DMS 273 treated with DMSO at 0.1 percent for 48 hours (cell line): Measurements from ENCODE around the gene EN2.

Source experiments
- DNase-seq: peaks from one replicate; lab custom pipeline; 2025; lab: John Stamatoyannopoulos, UW

The EN2 gene

DNA sequence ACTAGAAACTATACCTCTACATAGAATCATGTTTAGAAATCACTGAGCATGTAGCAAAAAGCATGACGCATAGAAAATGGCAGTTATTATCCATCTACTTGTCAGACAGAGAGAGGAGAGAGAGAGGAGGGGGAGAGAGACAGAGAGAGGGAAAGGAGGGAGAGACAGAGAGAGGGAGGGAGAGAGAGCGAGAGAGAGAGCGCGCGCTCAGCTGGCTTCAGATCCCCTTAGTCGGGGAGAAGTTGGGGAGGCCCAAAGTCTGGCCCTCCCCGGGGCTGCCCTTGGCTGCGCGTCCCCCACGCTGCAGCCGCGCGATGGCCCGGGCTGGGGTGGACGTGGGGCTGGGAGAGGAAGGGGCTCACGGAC lies 51.4 kb downstream of the EN2 start:
- DNase-seq: no peak

DNA sequence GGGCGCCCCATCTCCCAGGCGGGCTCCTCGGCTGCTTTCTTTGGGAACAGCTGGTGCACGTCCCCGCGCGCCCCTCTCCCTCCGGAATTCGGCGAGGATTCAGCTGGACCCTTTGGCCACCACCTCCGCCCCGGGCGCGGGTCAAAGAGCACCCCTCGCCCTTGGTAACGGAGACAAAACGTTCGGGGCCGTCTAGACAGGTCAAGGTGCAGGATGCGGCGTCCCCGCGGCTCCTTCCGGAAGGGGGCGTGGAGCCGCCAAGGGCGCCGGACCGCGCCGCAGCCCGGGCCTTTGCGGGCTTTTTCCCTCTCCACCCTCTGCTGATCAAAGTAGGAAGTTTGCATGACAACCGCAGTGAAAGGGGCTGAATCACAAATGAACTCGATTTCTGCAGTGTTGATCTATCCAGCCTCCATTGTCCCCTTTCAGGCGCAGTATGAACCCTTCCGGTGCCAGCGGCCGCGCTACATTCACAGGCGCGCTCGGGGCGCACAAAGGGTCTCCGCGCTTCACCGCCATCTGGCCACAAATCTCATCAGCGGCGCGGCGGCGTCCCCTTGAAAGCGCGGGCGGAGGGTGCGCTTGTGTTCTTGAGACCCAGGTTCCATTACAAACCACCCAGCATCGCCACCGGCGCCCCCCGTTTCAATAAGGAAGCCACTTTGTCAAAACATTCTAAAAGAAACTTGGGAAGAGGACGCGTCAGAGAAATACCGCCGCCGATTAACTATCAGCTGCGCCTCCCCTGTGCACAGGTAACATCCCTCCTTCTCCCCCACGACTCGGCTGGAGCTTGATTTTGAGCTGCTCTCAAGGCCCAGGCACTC lies 52.0 kb downstream of the EN2 start:
- no peak for DNase-seq

DNA sequence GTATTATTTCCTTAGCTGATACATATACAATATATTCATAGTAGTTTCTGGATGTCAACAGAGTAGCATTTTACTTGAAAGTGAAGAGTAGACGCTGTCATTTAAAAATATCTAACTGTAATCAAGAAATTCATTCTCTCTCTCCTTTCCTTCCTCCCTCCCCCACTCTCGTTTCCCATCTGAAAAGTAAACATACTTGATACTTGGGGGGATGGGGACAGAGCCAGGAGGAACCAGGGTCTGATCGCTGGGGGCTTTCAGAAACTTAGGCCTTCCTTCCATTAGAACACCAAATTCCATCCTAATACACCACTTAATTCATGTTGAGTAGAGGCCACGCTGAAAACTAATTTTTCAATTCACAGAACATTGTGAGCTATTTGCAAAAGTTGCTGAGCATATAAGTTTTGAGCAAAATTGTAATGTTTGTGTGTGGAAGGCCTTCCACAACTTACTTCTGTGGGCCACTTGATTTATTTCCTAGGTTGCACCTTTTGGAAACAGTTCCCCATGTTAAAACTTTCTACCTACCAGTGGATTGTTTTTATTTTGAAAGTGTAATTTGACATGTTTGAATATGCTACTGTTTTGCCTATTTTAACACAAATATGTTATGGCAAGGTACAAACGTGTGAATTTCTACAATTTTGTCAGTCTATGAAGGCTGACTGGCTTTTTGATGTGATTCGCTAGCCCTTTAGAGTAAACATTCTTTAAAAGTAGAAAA lies 53.2 kb downstream of the EN2 start:
- DNase-seq: no peak

DNA sequence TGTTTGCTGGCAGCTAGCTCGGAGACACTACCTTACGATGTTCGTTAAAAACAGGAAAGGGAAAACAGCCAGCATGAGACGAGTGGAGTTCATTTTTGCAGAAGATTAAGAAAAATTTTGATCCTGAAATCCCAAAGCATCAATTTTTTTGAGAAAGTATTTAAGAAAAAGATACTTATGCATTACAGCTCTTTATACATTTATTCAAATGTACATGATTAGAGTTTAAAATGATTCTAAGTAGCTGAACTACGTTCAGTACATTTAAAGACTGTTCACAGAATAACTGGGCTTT lies 53.7 kb downstream of the EN2 start:
- DNase-seq: no peak

DNA sequence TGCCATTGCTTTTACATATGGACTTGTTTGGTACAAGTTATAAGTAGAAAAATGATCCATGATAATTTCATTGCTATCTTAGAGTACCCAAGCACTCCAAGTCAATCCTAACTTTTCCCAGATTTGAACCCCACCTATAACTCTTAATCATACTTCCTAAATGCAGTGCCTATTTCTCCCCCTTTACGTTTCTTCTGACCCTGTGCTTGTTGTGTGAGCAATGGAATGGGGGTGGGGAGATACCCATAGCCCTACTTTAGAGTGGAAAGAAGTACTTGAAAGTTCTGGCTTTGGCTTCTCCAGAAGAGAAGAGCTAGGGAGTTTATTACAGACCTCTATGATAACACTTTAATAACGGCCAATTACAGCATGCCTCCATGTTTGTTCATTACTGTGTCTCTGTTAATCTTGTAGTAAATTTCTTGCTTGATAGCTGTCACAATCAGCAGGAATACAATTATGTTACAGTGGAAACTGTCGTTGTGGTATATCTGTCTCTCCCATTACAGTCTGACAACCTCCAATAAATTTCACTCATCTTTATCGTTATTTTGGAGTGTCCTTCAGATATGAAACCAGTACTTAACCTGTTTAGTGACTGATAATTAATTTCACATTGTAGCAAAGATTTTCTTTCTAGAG lies 54.4 kb downstream of the EN2 start:
- no peak for DNase-seq

DNA sequence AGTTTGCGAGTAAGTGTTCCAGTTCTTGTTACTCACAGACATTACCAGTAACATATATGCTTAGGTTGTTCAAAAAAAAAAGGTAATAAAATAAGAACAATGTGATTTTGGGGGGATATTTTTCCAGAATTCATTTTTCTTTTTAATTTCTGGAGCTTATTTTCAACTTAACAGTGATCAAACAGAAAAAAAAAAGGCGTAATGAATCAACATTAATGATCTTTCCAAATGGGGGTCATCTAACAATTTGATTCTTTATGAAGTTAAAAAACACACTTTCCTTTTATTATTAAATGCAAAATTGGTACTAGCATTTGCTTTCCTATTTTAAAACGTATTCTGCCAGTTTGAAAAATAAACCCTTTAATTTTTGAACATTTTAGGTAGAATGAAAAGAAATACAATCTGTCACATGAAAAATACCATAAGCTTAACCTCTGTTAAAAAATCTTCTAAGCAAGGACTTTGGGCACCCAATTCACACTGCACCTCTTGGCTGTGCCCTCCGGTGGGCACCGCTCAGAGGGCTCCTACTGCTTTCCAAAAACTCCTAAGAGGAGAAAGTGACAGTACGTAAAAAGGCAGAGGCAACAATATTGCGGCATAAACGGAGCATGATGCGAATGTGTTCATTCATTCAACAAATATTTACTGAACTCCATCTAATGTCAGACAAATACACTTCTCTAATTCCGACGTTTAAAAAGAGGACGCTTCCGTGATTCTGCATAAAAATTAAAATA lies 55.8 kb downstream of the EN2 start:
- no peak for DNase-seq

DNA sequence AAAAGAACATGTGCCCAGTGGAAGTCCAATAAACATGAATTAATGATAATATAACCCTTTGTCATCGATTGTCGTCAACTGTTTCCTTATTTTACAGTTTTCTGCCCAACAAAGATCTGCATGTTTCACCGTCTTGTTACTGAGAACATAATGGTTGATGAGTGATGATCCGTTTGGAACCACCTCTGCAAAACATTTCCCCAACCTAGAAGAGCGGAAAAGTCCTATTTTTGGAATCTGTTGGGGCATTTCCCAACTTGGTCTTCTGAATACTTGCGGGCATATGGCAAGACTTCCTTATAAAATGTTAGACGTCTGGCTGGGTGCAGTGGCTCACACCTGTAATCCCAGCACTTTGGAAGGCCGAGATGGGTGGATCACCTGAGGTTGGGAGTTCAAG lies 56.4 kb downstream of the EN2 start:
- DNase-seq: no peak
